ENCODE measurements around the gene CDH23.

The CDH23 gene

GRCh38 chr10:71707240-71707789 is 310.6 kb downstream of the CDH23 start:
- Histone ChIP-seq H3K27me3 (ENCODE audit: insufficient read depth, insufficient read length) (peaks cover 6% of the 10 kb centered on the region), H3K9me3 (ENCODE audit: insufficient read depth, low read length) (no peaks in the 10 kb centered on the region), H3K36me3 (ENCODE audit: insufficient read depth, insufficient read length, low read length) (no peaks in the 10 kb centered on the region), H3K4me1 (ENCODE audit: insufficient read depth, insufficient read length) (peaks cover 9% of the 10 kb centered on the region), H3K9ac (ENCODE audit: insufficient read length, low read depth) (no peak overlapping the region), H3K4me3 (ENCODE audit: insufficient read length, low read depth) (no peak overlapping the region)
- TF ChIP-seq YY1 (IDR thresholded peaks at IDR 0.05; ENCODE audit: insufficient read depth, insufficient read length) = no peak
- TF ChIP-seq ZNF274 (IDR thresholded peaks at IDR 0.05; ENCODE audit: low read depth, low read length) = no peak
- TF ChIP-seq SUZ12 (IDR thresholded peaks at IDR 0.05; ENCODE audit: extremely low read depth, insufficient read depth, insufficient read length) = no peak
- DNase-seq (ENCODE audit: low read depth, low spot score) = no peak

- no peak for TF ChIP-seq YY1 (IDR thresholded peaks at IDR 0.05; ENCODE audit: insufficient read depth, insufficient read length)
- Histone ChIP-seq H3K27me3 (ENCODE audit: insufficient read depth, insufficient read length) (peaks cover 6% of the 10 kb centered on the region), H3K9me3 (ENCODE audit: insufficient read depth, low read length) (no peaks in the 10 kb centered on the region), H3K9ac (ENCODE audit: insufficient read length, low read depth) (no peak overlapping the region), H3K36me3 (ENCODE audit: insufficient read depth, insufficient read length, low read length) (no peaks in the 10 kb centered on the region), H3K4me3 (ENCODE audit: insufficient read length, low read depth) (no peak overlapping the region), H3K4me1 (ENCODE audit: insufficient read depth, insufficient read length) (peaks cover 11% of the 10 kb centered on the region)
- peak; percentile 61 for DNase-seq (ENCODE audit: low read depth, low spot score)
Observed at GRCh38 chr10:71708301-71708703, 311.6 kb downstream of the CDH23 start.

GRCh38 chr10:71708897-71709882 is 312.5 kb downstream of the CDH23 start:
- no peaks in the 10 kb centered on the region for H3K9me3 ChIP-seq (ENCODE audit: insufficient read depth, low read length)
- H3K36me3 ChIP-seq (ENCODE audit: insufficient read depth, insufficient read length, low read length) = no peaks in the 10 kb centered on the region
- peaks cover 14% of the 10 kb centered on the region for H3K4me1 ChIP-seq (ENCODE audit: insufficient read depth, insufficient read length)
- peaks cover 6% of the 10 kb centered on the region for H3K27me3 ChIP-seq (ENCODE audit: insufficient read depth, insufficient read length)
- H3K4me3 ChIP-seq (ENCODE audit: insufficient read length, low read depth) = no peak overlapping the region
- TF ChIP-seq SUZ12 (IDR thresholded peaks at IDR 0.05; ENCODE audit: extremely low read depth, insufficient read depth, insufficient read length) (no peak), YY1 (IDR thresholded peaks at IDR 0.05; ENCODE audit: insufficient read depth, insufficient read length) (no peak), ZNF274 (IDR thresholded peaks at IDR 0.05; ENCODE audit: low read depth, low read length) (no peak)
- DNase-seq (ENCODE audit: low read depth, low spot score) = no peak
- peak overlapping the region; percentile 32 for H3K9ac ChIP-seq (ENCODE audit: insufficient read length, low read depth)

DNA sequence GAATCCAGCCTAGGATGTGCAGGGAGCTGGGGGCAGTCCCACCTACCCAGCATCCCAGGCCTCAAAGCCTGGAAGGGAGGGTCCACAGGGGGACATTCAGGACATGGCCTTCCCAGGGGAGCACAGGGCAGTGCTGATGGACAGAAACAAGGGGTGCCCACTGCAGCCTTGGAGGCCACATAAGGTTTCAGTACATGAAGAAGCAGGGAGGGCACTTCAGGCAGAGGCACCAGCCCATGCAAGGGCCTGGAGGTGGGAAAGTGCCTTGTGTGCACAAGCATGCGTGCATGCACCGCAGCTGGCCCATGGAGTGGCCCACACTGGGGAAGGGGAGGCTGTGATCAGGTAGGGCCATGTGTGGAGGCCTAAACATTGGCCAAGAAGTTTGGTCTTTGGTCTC is 313.8 kb downstream of the CDH23 start:
- Histone ChIP-seq H3K4me1 (ENCODE audit: insufficient read depth, insufficient read length) (peaks cover 12% of the 10 kb centered on the region), H3K9ac (ENCODE audit: insufficient read length, low read depth) (no peak overlapping the region), H3K9me3 (ENCODE audit: insufficient read depth, low read length) (no peaks in the 10 kb centered on the region), H3K4me3 (ENCODE audit: insufficient read length, low read depth) (no peak overlapping the region), H3K27me3 (ENCODE audit: insufficient read depth, insufficient read length) (peaks cover 6% of the 10 kb centered on the region), H3K36me3 (ENCODE audit: insufficient read depth, insufficient read length, low read length) (no peaks in the 10 kb centered on the region)
- no peak for TF ChIP-seq YY1 (IDR thresholded peaks at IDR 0.05; ENCODE audit: insufficient read depth, insufficient read length)
- no peak for TF ChIP-seq ZNF274 (IDR thresholded peaks at IDR 0.05; ENCODE audit: low read depth, low read length)
- no peak for TF ChIP-seq SUZ12 (IDR thresholded peaks at IDR 0.05; ENCODE audit: extremely low read depth, insufficient read depth, insufficient read length)
- DNase-seq (ENCODE audit: low read depth, low spot score) = no peak

- Histone ChIP-seq H3K9me3 (ENCODE audit: insufficient read depth, low read length) (no peaks in the 10 kb centered on the region), H3K36me3 (ENCODE audit: insufficient read depth, insufficient read length, low read length) (no peaks in the 10 kb centered on the region), H3K27me3 (ENCODE audit: insufficient read depth, insufficient read length) (peaks cover 6% of the 10 kb centered on the region), H3K4me3 (ENCODE audit: insufficient read length, low read depth) (no peak overlapping the region), H3K9ac (ENCODE audit: insufficient read length, low read depth) (no peak overlapping the region), H3K4me1 (ENCODE audit: insufficient read depth, insufficient read length) (peaks cover 11% of the 10 kb centered on the region)
- TF ChIP-seq ZNF274 (IDR thresholded peaks at IDR 0.05; ENCODE audit: low read depth, low read length) (no peak), SUZ12 (IDR thresholded peaks at IDR 0.05; ENCODE audit: extremely low read depth, insufficient read depth, insufficient read length) (no peak)
- DNase-seq (ENCODE audit: low read depth, low spot score) = no peak
Observed at GRCh38 chr10:71711052-71711623, 314.4 kb downstream of the CDH23 start.

DNA sequence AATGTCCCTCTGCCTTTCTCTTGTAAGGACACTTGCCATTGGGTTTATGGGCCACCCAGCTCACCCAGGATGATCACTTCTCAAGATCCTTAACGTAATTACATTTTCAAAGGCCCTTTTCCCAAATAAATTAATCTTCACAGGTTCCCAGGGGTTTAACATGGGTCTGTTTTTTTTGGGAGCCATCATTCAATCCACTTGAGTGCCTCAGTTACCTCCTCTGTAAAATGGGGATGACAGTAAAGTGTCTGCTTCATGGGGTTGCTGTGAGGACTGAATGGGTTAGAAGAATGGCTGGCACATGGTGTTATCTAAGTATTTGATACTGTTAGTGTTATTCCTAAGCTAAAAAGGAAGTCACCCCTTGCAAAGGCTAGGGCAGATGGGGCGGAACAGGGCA is 315.4 kb downstream of the CDH23 start:
- H3K4me1 ChIP-seq (ENCODE audit: insufficient read depth, insufficient read length) = peaks cover 11% of the 10 kb centered on the region
- H3K27me3 ChIP-seq (ENCODE audit: insufficient read depth, insufficient read length) = peaks cover 6% of the 10 kb centered on the region
- no peak overlapping the region for H3K4me3 ChIP-seq (ENCODE audit: insufficient read length, low read depth)
- no peak for TF ChIP-seq YY1 (IDR thresholded peaks at IDR 0.05; ENCODE audit: insufficient read depth, insufficient read length)
- TF ChIP-seq ZNF274 (IDR thresholded peaks at IDR 0.05; ENCODE audit: low read depth, low read length) = no peak
- no peak for TF ChIP-seq SUZ12 (IDR thresholded peaks at IDR 0.05; ENCODE audit: extremely low read depth, insufficient read depth, insufficient read length)
- no peak overlapping the region for H3K9ac ChIP-seq (ENCODE audit: insufficient read length, low read depth)
- no peaks in the 10 kb centered on the region for H3K9me3 ChIP-seq (ENCODE audit: insufficient read depth, low read length)
- H3K36me3 ChIP-seq (ENCODE audit: insufficient read depth, insufficient read length, low read length) = no peaks in the 10 kb centered on the region
- no peak for DNase-seq (ENCODE audit: low read depth, low spot score)

GRCh38 chr10:71712572-71713134 is 315.9 kb downstream of the CDH23 start:
- DNase-seq (ENCODE audit: low read depth, low spot score) = no peak
- H3K9me3 ChIP-seq (ENCODE audit: insufficient read depth, low read length) = no peaks in the 10 kb centered on the region
- H3K36me3 ChIP-seq (ENCODE audit: insufficient read depth, insufficient read length, low read length) = no peaks in the 10 kb centered on the region
- H3K9ac ChIP-seq (ENCODE audit: insufficient read length, low read depth) = no peak overlapping the region
- H3K27me3 ChIP-seq (ENCODE audit: insufficient read depth, insufficient read length) = peaks cover 6% of the 10 kb centered on the region
- peaks cover 11% of the 10 kb centered on the region for H3K4me1 ChIP-seq (ENCODE audit: insufficient read depth, insufficient read length)
- TF ChIP-seq ZNF274 (IDR thresholded peaks at IDR 0.05; ENCODE audit: low read depth, low read length) (no peak), YY1 (IDR thresholded peaks at IDR 0.05; ENCODE audit: insufficient read depth, insufficient read length) (no peak), SUZ12 (IDR thresholded peaks at IDR 0.05; ENCODE audit: extremely low read depth, insufficient read depth, insufficient read length) (no peak)
- no peak overlapping the region for H3K4me3 ChIP-seq (ENCODE audit: insufficient read length, low read depth)

Measured in NT2/D1 (cell line).